ENCODE data around the gene SLC4A8.

- TF ChIP-seq CTCF (conservative IDR thresholded peaks at IDR 0.05; ENCODE audit: low read length) (no peak), EZH2phosphoT487 (IDR thresholded peaks at IDR 0.05; ENCODE audit: borderline replicate concordance, low read depth, low read length) (no peak)
Measured at GRCh38 chr12:51442324-51442723, 17.7 kb downstream of the SLC4A8 start.
